OCI-LY7 (cell line): ENCODE data around the gene MTG2. TPM values are rescaled to one million over a fixed set of nuclear protein-coding genes. Genes with fewer than 3 reads are reported as not detected.

Source experiments
- BruUV-seq: library from RNA; stranded (reverse); fragments of 400-500 nt; replicated peaks from 2 replicates; lab custom pipeline; 2021; lab: Mats Ljungman, UMichigan
- CTCF ChIA-PET: fragments of 300-600 bp; sonication (Branson Sonifier 250); formaldehyde crosslinking; loops from one replicate; lab custom pipeline; 2022; ENCODE audit warnings: antibody characterized with exemption; ENCODE audit not compliant: unreplicated experiment; lab: Charles Lee
- POLR2A ChIA-PET: fragments of 300-600 bp; sonication (Branson Sonifier 250); formaldehyde crosslinking; loops from one replicate; lab custom pipeline; 2022; ENCODE audit warnings: antibody characterized with exemption; lab: Charles Lee
- DNase-seq: peaks from one replicate; pipeline ENCODE4 v3.0.0-alpha.2; 2015; ENCODE audit warnings: low spot score
- H2AFZ ChIP-seq: fragments of 200-600 bp; sonication (generic), shearing (Covaris generic); 2 replicates; pipeline ENCODE4 v1.6.1; 2014; ENCODE audit warnings: mild to moderate bottlenecking, antibody characterized with exemption, low read length, moderate library complexity
- H3K27ac ChIP-seq: fragments of 200-600 bp; sonication (generic); 2 replicates; pipeline ENCODE4 v1.5.1; 2014; ENCODE audit warnings: mixed run types, low read depth, mild to moderate bottlenecking, moderate library complexity, low read length, inconsistent platforms; ENCODE audit not compliant: poor library complexity, severe bottlenecking
- H3K36me3 ChIP-seq: fragments of 200-600 bp; sonication (generic); 2 replicates; pipeline ENCODE4 v1.6.1; 2014; ENCODE audit warnings: mild to moderate bottlenecking, antibody characterized with exemption, low read length, moderate library complexity, mixed read lengths; ENCODE audit not compliant: insufficient read depth
- H3K4me1 ChIP-seq: fragments of 200-600 bp; sonication (generic); 2 replicates; pipeline ENCODE4 v1.5.1; 2014; ENCODE audit warnings: mild to moderate bottlenecking, low read length; ENCODE audit not compliant: insufficient read depth, poor library complexity, severe bottlenecking
- H3K4me2 ChIP-seq: fragments of 200-600 bp; sonication (generic); 2 replicates; pipeline ENCODE4 v1.6.1; 2014; ENCODE audit warnings: mild to moderate bottlenecking, low read length
- H3K4me3 ChIP-seq: fragments of 200-600 bp; sonication (generic); 2 replicates; pipeline ENCODE4 v1.5.1; 2014; ENCODE audit warnings: mild to moderate bottlenecking, low read depth, low read length; ENCODE audit not compliant: poor library complexity, severe bottlenecking
- H3K79me2 ChIP-seq: fragments of 200-600 bp; sonication (generic); 2 replicates; pipeline ENCODE4 v1.6.1; 2016; ENCODE audit warnings: low read depth, mild to moderate bottlenecking, low read length, moderate library complexity, mixed read lengths; ENCODE audit not compliant: insufficient read depth
- H3K9me2 ChIP-seq: fragments of 200-600 bp; sonication (generic); 2 replicates; pipeline ENCODE4 v1.6.1; 2016; ENCODE audit warnings: mild to moderate bottlenecking, low read length, mixed read lengths; ENCODE audit not compliant: insufficient read depth
- H3K9me3 ChIP-seq: fragments of 200-600 bp; sonication (generic); 2 replicates; pipeline ENCODE4 v1.6.1; 2014; ENCODE audit warnings: mild to moderate bottlenecking, mixed run types, low read length, mixed read lengths
- H4K20me1 ChIP-seq: fragments of 200-600 bp; sonication (generic); 2 replicates; pipeline ENCODE4 v1.6.1; 2014; ENCODE audit warnings: mild to moderate bottlenecking, antibody characterized with exemption, low read length, moderate library complexity, mixed read lengths; ENCODE audit not compliant: insufficient read depth
- EZH2phosphoT487 ChIP-seq: fragments of 200-600 bp; sonication (generic); IDR thresholded peaks from 2 replicates; pipeline ENCODE4 v1.6.1; 2018; ENCODE audit warnings: low read depth, borderline replicate concordance, mild to moderate bottlenecking, mixed run types, antibody characterized with exemption, low read length, moderate library complexity, mixed read lengths
- intact Hi-C: fragments of 100-400 bp; cut with micrococcal nuclease; formaldehyde crosslinking; loops from one replicate; pipeline ENCODE4 v1.10.0; 2022; ENCODE audit not compliant: unreplicated experiment
- total RNA-seq, 2 experiments: library from RNA; depleted of rRNA in 1 of 2; stranded (reverse); fragments of >200 nt in 1 of 2; shearing (Covaris generic) in 1 of 2; gene quantifications; 2 replicates each; pipeline ENCODE4 v1.2.3, GENCODE V29; 2014 to 2022
- TF ChIP-seq, protein P1 (sequence below): fragments of 200-600 bp; sonication (generic); conservative IDR thresholded peaks from 2 replicates; pipeline ENCODE4 v1.5.1; 2014; ENCODE audit warnings: mild to moderate bottlenecking, antibody characterized with exemption, low read length, moderate library complexity, mixed read lengths

Gene MTG2
- total RNA-seq, 2 experiments from 2014 or later, result 24.1 to 37.5 TPM

DNA sequence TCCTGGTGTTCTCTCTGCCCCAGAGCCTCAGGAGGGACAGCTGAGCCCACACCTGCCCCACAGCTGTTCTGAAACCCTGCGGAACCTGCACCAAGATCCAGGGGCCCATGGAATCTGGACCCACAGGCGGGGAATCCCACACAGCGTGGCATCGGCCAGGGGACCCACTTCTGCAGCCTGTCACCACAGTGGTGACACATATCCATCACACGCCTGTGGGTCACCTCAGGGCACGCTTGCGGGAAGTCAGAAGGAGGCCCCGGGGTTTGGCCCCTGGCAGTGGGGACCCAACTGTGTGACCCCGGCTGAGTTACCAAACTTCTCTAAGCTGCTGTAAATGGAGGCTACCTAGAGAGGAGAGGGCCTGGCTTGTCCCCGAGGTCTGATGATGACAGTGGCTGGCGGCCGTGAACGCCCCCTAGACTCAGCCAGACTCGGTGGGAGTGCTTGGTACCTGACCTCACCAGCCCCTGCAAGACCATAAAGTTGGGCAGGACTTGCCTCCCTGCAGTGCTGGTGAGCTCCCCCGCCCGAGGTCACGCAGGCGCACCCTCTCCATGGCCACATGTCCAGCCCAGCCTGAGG, 39.5 kb downstream of the MTG2 start:
- intact Hi-C loops, result no loop called here
- peaks cover 6% of the 10 kb centered on the region for H3K4me1 ChIP-seq
- CTCF ChIA-PET, result no interaction called here
- no peaks in the 10 kb centered on the region for H3K9me3 ChIP-seq
- H3K27ac ChIP-seq, result no peak overlapping the region
- H3K36me3 ChIP-seq, result no peaks in the 10 kb centered on the region
- no peak for TF ChIP-seq EZH2phosphoT487
- TF ChIP-seq, protein P1, sequence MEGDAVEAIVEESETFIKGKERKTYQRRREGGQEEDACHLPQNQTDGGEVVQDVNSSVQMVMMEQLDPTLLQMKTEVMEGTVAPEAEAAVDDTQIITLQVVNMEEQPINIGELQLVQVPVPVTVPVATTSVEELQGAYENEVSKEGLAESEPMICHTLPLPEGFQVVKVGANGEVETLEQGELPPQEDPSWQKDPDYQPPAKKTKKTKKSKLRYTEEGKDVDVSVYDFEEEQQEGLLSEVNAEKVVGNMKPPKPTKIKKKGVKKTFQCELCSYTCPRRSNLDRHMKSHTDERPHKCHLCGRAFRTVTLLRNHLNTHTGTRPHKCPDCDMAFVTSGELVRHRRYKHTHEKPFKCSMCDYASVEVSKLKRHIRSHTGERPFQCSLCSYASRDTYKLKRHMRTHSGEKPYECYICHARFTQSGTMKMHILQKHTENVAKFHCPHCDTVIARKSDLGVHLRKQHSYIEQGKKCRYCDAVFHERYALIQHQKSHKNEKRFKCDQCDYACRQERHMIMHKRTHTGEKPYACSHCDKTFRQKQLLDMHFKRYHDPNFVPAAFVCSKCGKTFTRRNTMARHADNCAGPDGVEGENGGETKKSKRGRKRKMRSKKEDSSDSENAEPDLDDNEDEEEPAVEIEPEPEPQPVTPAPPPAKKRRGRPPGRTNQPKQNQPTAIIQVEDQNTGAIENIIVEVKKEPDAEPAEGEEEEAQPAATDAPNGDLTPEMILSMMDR, result no peak
- H3K79me2 ChIP-seq, result no peaks in the 10 kb centered on the region
- no peak overlapping the region for H3K4me3 ChIP-seq
- POLR2A ChIA-PET, result no interaction called here
- H2AFZ ChIP-seq, result no peak overlapping the region
- no peaks in the 10 kb centered on the region for H4K20me1 ChIP-seq
- H3K9me2 ChIP-seq, result no peaks in the 10 kb centered on the region
- BruUV-seq, result no TSS peak
- H3K4me2 ChIP-seq, result no peak overlapping the region
- DNase-seq, result no peak

DNA sequence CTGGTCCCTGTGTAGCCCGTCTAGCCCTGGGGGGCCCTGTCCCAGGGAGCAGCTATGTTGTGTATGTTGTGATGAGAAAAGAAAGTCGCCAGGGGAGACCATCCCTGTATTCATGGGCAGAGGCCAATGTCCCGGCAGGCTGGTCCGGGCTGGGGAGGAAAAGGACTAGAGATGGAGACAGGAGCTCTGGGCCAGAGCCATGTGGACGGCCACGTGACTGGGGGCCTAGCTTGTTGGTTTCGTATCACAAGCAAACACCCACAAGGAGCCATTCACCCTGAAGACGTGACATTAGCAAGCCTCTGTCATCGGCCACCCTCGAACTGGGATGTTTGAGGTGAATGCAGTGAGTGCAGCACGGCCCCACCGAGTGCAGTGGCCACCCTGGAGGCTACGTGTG, 40.1 kb downstream of the MTG2 start:
- CTCF ChIA-PET, result no interaction called here
- no peak overlapping the region for H2AFZ ChIP-seq
- no peak overlapping the region for H3K4me2 ChIP-seq

DNA sequence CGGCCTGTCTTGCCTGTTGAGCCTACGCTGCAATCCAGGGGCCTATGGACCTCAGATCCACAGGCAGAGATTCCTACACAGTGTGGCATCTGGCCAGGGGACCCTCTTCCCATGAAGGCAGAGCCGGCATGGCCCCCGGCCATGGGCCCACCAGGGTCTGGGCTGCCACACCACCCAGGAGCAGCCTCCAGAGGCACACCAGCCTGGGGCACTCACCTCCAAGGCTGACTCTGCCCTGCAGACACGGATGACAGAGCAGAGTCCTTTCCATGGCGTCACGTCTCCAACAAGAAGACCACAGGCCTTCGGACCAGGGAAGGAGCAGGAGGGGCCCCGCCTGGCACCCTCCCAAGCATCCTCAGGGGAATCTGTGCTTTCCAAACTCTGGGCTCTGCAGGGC, 40.7 kb downstream of the MTG2 start:
- no TSS peak for BruUV-seq
- H3K4me1 ChIP-seq, result no peaks in the 10 kb centered on the region

More for the DNA sequence above, 40.1 kb downstream of the MTG2 start:
- Histone ChIP-seq H3K9me2 (no peaks in the 10 kb centered on the region), H3K27ac (no peak overlapping the region), H4K20me1 (no peaks in the 10 kb centered on the region), H3K36me3 (no peaks in the 10 kb centered on the region), H3K9me3 (no peaks in the 10 kb centered on the region), H3K79me2 (no peaks in the 10 kb centered on the region), H3K4me3 (no peak overlapping the region), H3K4me1 (peaks cover under 1% of the 10 kb centered on the region)
- BruUV-seq, result no TSS peak
- TF ChIP-seq, protein P1, result no peak
- TF ChIP-seq EZH2phosphoT487, result no peak
- no peak for DNase-seq
- intact Hi-C loops, result no loop called here
- POLR2A ChIA-PET, result no interaction called here

More for the DNA sequence above, 40.7 kb downstream of the MTG2 start:
- no peaks in the 10 kb centered on the region for H3K79me2 ChIP-seq
- H3K9me3 ChIP-seq, result no peaks in the 10 kb centered on the region
- no peaks in the 10 kb centered on the region for H3K36me3 ChIP-seq
- DNase-seq, result no peak
- TF ChIP-seq EZH2phosphoT487, result no peak
- TF ChIP-seq, protein P1, result no peak
- CTCF ChIA-PET, result no interaction called here
- no peak overlapping the region for H2AFZ ChIP-seq
- no peak overlapping the region for H3K27ac ChIP-seq
- no peaks in the 10 kb centered on the region for H3K9me2 ChIP-seq
- no peak overlapping the region for H3K4me3 ChIP-seq
- no peaks in the 10 kb centered on the region for H4K20me1 ChIP-seq
- intact Hi-C loops, result no loop called here
- no peak overlapping the region for H3K4me2 ChIP-seq
- POLR2A ChIA-PET, result no interaction called here
